Right ventricle myocardium superior (tissue), 1 donor: ENCODE measurements around the gene PLEKHH3. TPM values are rescaled to one million over a fixed set of nuclear protein-coding genes. Genes with fewer than 3 reads are reported as not detected.
"Not testable (repeated sequence)": the region's sequence is repeated elsewhere in the genome, so short reads cannot be mapped to it uniquely, and the experiment has no call there.

ENCODE experiments used
- ATAC-seq: fragments of 200-7000 bp; cut with Tn5 transposase; one replicate; pipeline ENCODE4 v1.9.1; 2020; ENCODE audit warnings: mild to moderate bottlenecking; ENCODE audit not compliant: poor library complexity
- DNase-seq: peaks from one replicate; pipeline ENCODE4 v3.0.0-alpha.2; 2020
- intact Hi-C: fragments of 100-400 bp; cut with DNase I; formaldehyde crosslinking; loops from one replicate; pipeline ENCODE4 v1.11.2; 2022
- total RNA-seq: library from RNA; stranded (reverse); fragmentation: NEBNext Ultra II Directional; extraction: Animal tissue kit (Norgen Biotek cat#: 25700); gene quantifications from one replicate; pipeline ENCODE4 v1.2.1, GENCODE V29; 2021
- donor health status: DM: no; HTN: yes; CAD: no; lungs with severe emphysema.

PLEKHH3 gene
- total RNA-seq, 1 donor from 2014 or later, result 27.5 TPM

GRCh38 chr17:42657824-42658588 lies 18.8 kb downstream of the PLEKHH3 start:
- intact Hi-C loops, result no loop called here
- ATAC-seq (no peak), DNase-seq (no peak)

DNA sequence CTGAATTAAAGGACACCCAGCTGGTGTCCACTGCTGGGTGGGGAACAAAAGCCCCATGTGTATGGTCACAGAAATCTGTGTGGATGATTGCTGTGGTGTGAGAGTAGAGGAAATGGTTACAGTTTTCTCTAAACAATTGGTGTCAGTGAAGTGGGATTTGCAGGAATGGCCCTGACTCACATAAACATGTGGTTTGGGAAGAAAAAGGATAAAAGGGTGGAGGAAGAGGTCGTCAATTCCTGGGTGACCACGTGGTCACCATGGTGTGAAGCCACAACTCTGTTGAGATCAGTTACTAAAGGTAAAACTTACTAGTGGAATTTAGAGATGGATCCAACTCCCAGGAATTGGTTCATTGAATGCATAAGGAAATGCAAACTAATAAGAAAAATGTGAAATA lies 21.3 kb downstream of the PLEKHH3 start:
- DNase-seq (no peak), ATAC-seq (no peak)
- intact Hi-C loops, result no loop called here

DNA sequence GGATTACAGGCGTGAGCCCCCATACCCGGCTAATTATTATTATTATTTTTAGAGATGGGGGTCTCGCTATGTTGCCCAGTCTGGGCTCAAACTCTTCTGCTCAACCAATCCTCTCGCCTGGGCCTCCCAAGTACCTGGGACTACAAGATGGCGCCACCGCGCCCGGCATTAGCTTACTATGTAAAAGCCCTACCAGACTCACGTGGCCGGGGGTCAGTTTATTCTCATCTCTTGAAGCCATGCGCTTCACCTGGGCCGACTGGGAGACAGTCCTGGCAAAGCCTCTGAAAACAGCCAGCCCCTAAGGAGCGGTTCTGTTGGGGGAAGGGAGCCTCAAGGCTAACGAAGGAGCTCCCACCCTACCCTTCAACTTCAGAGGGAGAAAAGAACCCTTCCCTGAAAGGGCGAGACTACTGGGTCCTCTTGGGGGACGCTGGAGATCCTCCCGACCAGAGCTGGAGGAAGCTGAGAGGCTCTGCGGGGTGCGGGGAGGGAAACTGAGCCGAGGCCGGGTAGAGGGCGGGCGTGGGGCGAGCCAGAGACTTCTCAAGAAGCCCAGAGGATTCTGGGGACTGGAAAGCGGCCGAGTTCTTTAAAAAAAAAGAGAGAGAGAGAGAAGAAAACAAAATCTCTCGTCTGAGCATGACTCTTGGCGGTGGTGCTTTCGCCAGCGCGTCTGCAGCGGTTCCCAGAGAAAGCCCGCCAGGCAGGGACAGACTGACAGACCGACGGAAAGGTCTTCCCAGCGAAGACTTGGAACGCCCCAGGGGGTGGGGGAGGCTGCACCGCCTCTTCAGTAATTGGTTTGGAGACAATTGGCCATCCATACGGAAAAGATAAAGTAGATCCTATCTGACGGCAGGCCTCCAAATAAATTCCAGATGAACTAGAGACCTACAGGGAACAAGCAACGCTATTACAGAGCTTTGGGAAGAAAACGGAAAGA lies 23.3 kb downstream of the PLEKHH3 start:
- ATAC-seq (peak; percentile 88), DNase-seq (peak; percentile 82)
- intact Hi-C loops, result no loop called here

- ATAC-seq (no peak), DNase-seq (no peak)
- intact Hi-C loops, result no loop called here
Observed at GRCh38 chr17:42651392-42651791, 25.4 kb downstream of the PLEKHH3 start.

- ATAC-seq (no peak), DNase-seq (no peak)
- intact Hi-C loops, result no loop called here
Observed at GRCh38 chr17:42647778-42648177, 29.0 kb downstream of the PLEKHH3 start.

DNA sequence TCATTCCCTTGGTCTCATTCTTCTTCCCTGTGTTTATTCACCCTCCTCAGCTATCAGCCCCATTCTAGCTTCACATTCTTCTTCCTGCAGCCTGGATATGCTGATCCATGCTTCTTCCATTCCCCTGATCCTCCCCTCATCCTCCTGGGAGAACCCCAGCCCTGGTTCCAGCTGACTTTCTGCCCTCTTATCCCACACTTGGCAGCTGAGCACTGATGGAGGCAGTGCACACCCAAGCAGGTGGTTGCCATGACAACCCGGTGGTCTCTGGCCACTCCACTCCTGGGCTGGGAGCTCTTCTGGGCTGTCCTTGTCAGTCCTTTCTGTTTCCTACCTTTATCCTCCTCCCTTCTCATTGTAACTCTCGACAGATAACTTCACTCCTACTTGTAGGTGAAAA lies 34.5 kb downstream of the PLEKHH3 start:
- intact Hi-C loops, result no loop called here
- ATAC-seq, result no peak
- DNase-seq, result no peak

- intact Hi-C loops, result no loop called here
- no peak for DNase-seq
- ATAC-seq, result no peak
Observed at GRCh38 chr17:42640121-42640520, 36.7 kb downstream of the PLEKHH3 start.

DNA sequence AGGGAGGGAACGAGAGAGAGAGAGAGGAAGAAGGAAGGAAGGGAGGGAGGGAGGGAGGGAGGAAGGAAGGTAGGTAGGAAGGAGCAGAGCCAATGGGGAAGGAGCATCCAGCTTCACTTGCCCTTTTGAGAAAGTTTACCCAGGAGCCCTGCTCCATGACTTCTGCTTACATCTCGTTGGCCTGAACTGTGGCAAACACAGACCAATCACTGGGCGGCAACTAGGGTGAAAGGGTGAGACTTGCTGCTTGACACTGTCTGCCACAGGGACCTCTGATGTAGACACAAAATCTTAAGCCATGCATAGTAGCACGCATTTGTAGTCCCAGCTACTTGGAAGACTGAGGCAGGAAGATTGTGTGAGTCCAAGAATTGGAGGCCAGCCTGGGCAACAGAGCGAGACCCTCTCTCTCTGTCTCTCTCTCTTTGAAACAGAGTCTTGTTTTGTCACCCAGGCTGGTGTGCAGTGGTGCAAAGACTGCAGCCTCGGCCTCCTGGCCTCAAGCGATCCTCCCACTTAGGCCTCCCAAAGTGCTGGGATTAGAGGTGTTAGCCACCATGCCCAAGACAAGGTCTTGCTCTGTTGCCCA lies 37.2 kb downstream of the PLEKHH3 start:
- DNase-seq (no peak), ATAC-seq (no peak)
- intact Hi-C loops, result no loop called here

GRCh38 chr17:42632949-42633444 lies 43.8 kb downstream of the PLEKHH3 start:
- ATAC-seq, result no peak
- DNase-seq, result no peak
- intact Hi-C loops, result no loop called here

GRCh38 chr17:42629411-42630009 lies 47.3 kb downstream of the PLEKHH3 start:
- intact Hi-C loops, result no loop called here
- DNase-seq, result no peak
- no peak for ATAC-seq

DNA sequence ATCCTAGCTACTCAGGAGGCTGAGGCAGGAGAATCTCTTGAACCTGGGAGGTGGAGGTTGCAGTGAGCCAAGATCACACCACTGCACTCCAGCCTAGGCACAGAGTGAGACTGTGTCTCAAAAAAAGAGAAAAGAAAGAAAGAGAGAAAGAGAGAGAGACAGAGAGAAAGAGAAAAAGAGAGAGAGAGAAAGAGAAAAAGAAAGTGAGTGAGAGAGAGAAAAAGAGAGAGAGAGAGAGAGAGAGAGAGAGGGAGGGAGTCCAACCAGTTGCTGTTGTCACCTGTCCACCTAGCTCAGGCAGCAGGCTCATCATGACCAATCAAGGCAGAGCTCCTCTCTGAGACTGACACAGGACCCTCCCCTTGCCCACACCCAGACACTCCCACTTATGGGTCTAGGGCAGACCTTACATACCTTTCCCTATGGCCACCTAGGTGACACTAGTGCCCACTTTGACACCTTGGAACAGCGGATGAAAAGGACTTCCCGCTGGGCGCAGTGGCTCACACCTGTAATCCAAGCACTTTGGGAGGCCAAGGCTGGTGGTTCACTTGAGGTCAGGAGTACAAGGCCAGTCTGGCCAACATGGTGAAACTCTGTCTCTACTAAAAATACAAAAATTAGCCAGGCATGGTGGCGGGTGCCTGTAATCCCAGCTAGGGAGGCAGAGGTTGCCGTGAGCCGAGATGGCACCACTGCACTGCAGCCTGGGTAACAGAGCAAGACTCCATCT lies 49.6 kb downstream of the PLEKHH3 start:
- intact Hi-C loops, ATAC-seq, DNase-seq: not testable (repeated sequence)

DNA sequence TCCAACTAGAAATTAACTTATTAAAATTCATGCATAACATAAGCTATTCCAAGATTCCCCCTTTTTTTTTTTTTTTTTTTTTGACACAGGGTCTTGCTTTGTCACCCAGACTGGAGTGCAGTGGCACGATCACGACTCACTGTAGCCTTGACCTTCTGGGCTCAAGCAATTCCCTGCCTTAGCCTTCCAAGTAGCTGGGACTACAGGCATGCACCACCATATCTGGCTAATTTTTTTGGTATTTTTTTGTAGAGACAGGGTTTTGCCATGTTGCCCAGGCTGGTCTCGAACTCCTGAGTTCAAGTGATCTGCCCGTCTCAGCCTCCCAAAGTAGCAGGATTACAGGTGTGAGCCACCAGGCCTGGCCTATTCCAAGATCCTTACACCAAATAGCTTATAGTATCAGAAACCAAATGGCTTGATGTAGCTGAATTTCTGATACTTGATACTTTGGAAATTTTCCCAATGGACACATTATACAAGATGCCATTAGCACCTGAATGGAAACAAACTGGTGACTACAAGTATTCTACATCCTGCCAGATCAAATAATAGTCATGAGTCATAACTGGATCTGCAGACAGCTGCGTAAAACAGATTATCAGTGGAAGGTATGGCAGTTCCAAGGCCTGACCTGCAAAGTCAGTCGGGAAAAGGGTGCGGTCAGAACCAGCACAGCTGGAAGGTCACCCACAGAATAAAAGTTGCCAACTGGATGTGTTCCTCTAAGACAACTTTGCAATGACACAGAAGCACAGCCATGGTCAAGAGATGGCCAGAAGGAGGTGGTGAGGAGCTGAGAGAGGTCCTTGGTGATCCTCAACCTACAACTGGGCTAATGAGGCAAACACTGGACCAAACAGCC lies 52.8 kb downstream of the PLEKHH3 start:
- ATAC-seq, result peak; percentile 31
- no peak for DNase-seq
- intact Hi-C loops, result no loop called here

- no peak for DNase-seq
- intact Hi-C loops, result no loop called here
- no peak for ATAC-seq
Observed at GRCh38 chr17:42623271-42623670, 53.5 kb downstream of the PLEKHH3 start.

- DNase-seq, intact Hi-C loops, ATAC-seq: not testable (repeated sequence)
Observed at GRCh38 chr17:42621987-42622386, 54.8 kb downstream of the PLEKHH3 start.

GRCh38 chr17:42618442-42619150 lies 58.2 kb downstream of the PLEKHH3 start:
- DNase-seq (peak; percentile 72), ATAC-seq (peak; percentile 95)
- intact Hi-C loops, result no loop called here

GRCh38 chr17:42617956-42618431 lies 58.8 kb downstream of the PLEKHH3 start:
- intact Hi-C loops, result no loop called here
- peak; percentile 32 for ATAC-seq
- DNase-seq, result no peak
